Measurements from ENCODE around the gene UBE2L3. TPM values are rescaled to one million over a fixed set of nuclear protein-coding genes. Genes with fewer than 3 reads are reported as not detected.
"Not testable (repeated sequence)": the region's sequence is repeated elsewhere in the genome, so short reads cannot be mapped to it uniquely, and the experiment has no call there.

The UBE2L3 gene
- polyA plus RNA-seq, 1 donor = 54.9 TPM

GRCh38 chr22:21636629-21637218 is 69.2 kb downstream of the UBE2L3 start:
- Histone ChIP-seq H3K27me3 (ENCODE audit: control insufficient read depth, insufficient read depth, low read length) (no peaks in the 10 kb centered on the region), H3K36me3 (ENCODE audit: control insufficient read depth, insufficient read depth, low read length) (no peaks in the 10 kb centered on the region), H3K4me3 (ENCODE audit: low read length) (no peak overlapping the region), H3K4me1 (ENCODE audit: control insufficient read depth, insufficient read depth, low read length) (peaks cover 14% of the 10 kb centered on the region), H3K9me3 (ENCODE audit: control insufficient read depth, low read depth, low read length) (peaks cover 4% of the 10 kb centered on the region), H3K27ac (ENCODE audit: low read length) (no peak overlapping the region)
- 80% methylated on average over 2 of the region's 17 CpGs for WGBS (ENCODE audit: insufficient coverage, low lambda C conversion rate)
- DNase-seq = no peak

- H3K27me3 ChIP-seq (ENCODE audit: control insufficient read depth, insufficient read depth, low read length); DNase-seq; H3K4me3 ChIP-seq (ENCODE audit: low read length); H3K27ac ChIP-seq (ENCODE audit: low read length); H3K9me3 ChIP-seq (ENCODE audit: control insufficient read depth, low read depth, low read length); H3K36me3 ChIP-seq (ENCODE audit: control insufficient read depth, insufficient read depth, low read length): not testable (repeated sequence)
- peaks cover 14% of the 10 kb centered on the region for H3K4me1 ChIP-seq (ENCODE audit: control insufficient read depth, insufficient read depth, low read length)
- WGBS (ENCODE audit: insufficient coverage, low lambda C conversion rate) = no CpG with 5 or more reads among the region's 2 CpGs
These were observed 69.9 kb downstream of the UBE2L3 start for GRCh38 chr22:21637450-21637849.

GRCh38 chr22:21639359-21639758 is 71.8 kb downstream of the UBE2L3 start:
- Histone ChIP-seq H3K4me1 (ENCODE audit: control insufficient read depth, insufficient read depth, low read length) (peaks cover 16% of the 10 kb centered on the region), H3K27me3 (ENCODE audit: control insufficient read depth, insufficient read depth, low read length) (no peaks in the 10 kb centered on the region), H3K4me3 (ENCODE audit: low read length) (no peak overlapping the region), H3K9me3 (ENCODE audit: control insufficient read depth, low read depth, low read length) (no peaks in the 10 kb centered on the region), H3K27ac (ENCODE audit: low read length) (no peak overlapping the region), H3K36me3 (ENCODE audit: control insufficient read depth, insufficient read depth, low read length) (peaks cover 3% of the 10 kb centered on the region)
- WGBS (ENCODE audit: insufficient coverage, low lambda C conversion rate) = no CpG with 5 or more reads among the region's 4 CpGs
- DNase-seq = no peak

GRCh38 chr22:21640810-21641209 is 73.3 kb downstream of the UBE2L3 start:
- WGBS (ENCODE audit: insufficient coverage, low lambda C conversion rate) = 100% methylated on average over 1 of the region's 5 CpGs
- Histone ChIP-seq H3K27ac (ENCODE audit: low read length) (peak overlapping the region; percentile 72), H3K4me3 (ENCODE audit: low read length) (no peak overlapping the region), H3K4me1 (ENCODE audit: control insufficient read depth, insufficient read depth, low read length) (peaks cover 16% of the 10 kb centered on the region), H3K9me3 (ENCODE audit: control insufficient read depth, low read depth, low read length) (no peaks in the 10 kb centered on the region), H3K36me3 (ENCODE audit: control insufficient read depth, insufficient read depth, low read length) (peaks cover 6% of the 10 kb centered on the region), H3K27me3 (ENCODE audit: control insufficient read depth, insufficient read depth, low read length) (no peaks in the 10 kb centered on the region)
- DNase-seq = no peak

- peak overlapping the region; percentile 53 for H3K4me3 ChIP-seq (ENCODE audit: low read length)
- no peaks in the 10 kb centered on the region for H3K27me3 ChIP-seq (ENCODE audit: control insufficient read depth, insufficient read depth, low read length)
- no peak for DNase-seq
- peaks cover 16% of the 10 kb centered on the region for H3K4me1 ChIP-seq (ENCODE audit: control insufficient read depth, insufficient read depth, low read length)
- peaks cover 10% of the 10 kb centered on the region for H3K36me3 ChIP-seq (ENCODE audit: control insufficient read depth, insufficient read depth, low read length)
- WGBS (ENCODE audit: insufficient coverage, low lambda C conversion rate) = no CpG with 5 or more reads among the region's 9 CpGs
- no peaks in the 10 kb centered on the region for H3K9me3 ChIP-seq (ENCODE audit: control insufficient read depth, low read depth, low read length)
- H3K27ac ChIP-seq (ENCODE audit: low read length) = peak overlapping the region; percentile 72
These were observed 73.9 kb downstream of the UBE2L3 start for GRCh38 chr22:21641417-21641788.

GRCh38 chr22:21641789-21642583 is 74.5 kb downstream of the UBE2L3 start, which contains the start of gene SDF2L1:
Gene SDF2L1, plus strand, starts transcription at chr22:21642302. Its CDS starts 35 bp downstream, at chr22:21642337.
- no peaks in the 10 kb centered on the region for H3K27me3 ChIP-seq (ENCODE audit: control insufficient read depth, insufficient read depth, low read length)
- H3K27ac ChIP-seq (ENCODE audit: low read length) = peak within 1 kb of the TSS; percentile 72
- H3K4me3 ChIP-seq (ENCODE audit: low read length) = peak within 1 kb of the TSS; percentile 79
- peaks cover 16% of the 10 kb centered on the region for H3K4me1 ChIP-seq (ENCODE audit: control insufficient read depth, insufficient read depth, low read length)
- H3K36me3 ChIP-seq (ENCODE audit: control insufficient read depth, insufficient read depth, low read length) = peaks cover 12% of the 10 kb centered on the region
- DNase-seq = peak; percentile 98 to 100
- no peaks in the 10 kb centered on the region for H3K9me3 ChIP-seq (ENCODE audit: control insufficient read depth, low read depth, low read length)
- WGBS (ENCODE audit: insufficient coverage, low lambda C conversion rate) = no CpG with 5 or more reads among the region's 76 CpGs

- peak in 1 of 2 donors; percentile 70 for DNase-seq
- no peaks in the 10 kb centered on the region for H3K27me3 ChIP-seq (ENCODE audit: control insufficient read depth, insufficient read depth, low read length)
- peak overlapping the region; percentile 79 for H3K4me3 ChIP-seq (ENCODE audit: low read length)
- peaks cover 16% of the 10 kb centered on the region for H3K4me1 ChIP-seq (ENCODE audit: control insufficient read depth, insufficient read depth, low read length)
- peak overlapping the region; percentile 59 for H3K27ac ChIP-seq (ENCODE audit: low read length)
- H3K9me3 ChIP-seq (ENCODE audit: control insufficient read depth, low read depth, low read length) = no peaks in the 10 kb centered on the region
- no CpG with 5 or more reads among the region's 56 CpGs for WGBS (ENCODE audit: insufficient coverage, low lambda C conversion rate)
- H3K36me3 ChIP-seq (ENCODE audit: control insufficient read depth, insufficient read depth, low read length) = peaks cover 12% of the 10 kb centered on the region
These were observed 75.3 kb downstream of the UBE2L3 start for GRCh38 chr22:21642584-21643448.

GRCh38 chr22:21643533-21644357 is 76.2 kb downstream of the UBE2L3 start:
- H3K27ac ChIP-seq (ENCODE audit: low read length) = no peak overlapping the region
- peaks cover 16% of the 10 kb centered on the region for H3K4me1 ChIP-seq (ENCODE audit: control insufficient read depth, insufficient read depth, low read length)
- peak overlapping the region; percentile 79 for H3K4me3 ChIP-seq (ENCODE audit: low read length)
- H3K36me3 ChIP-seq (ENCODE audit: control insufficient read depth, insufficient read depth, low read length) = peaks cover 13% of the 10 kb centered on the region
- H3K27me3 ChIP-seq (ENCODE audit: control insufficient read depth, insufficient read depth, low read length) = no peaks in the 10 kb centered on the region
- DNase-seq = no peak
- WGBS (ENCODE audit: insufficient coverage, low lambda C conversion rate) = 100% methylated on average over 1 of the region's 22 CpGs
- no peaks in the 10 kb centered on the region for H3K9me3 ChIP-seq (ENCODE audit: control insufficient read depth, low read depth, low read length)

- H3K36me3 ChIP-seq (ENCODE audit: control insufficient read depth, insufficient read depth, low read length) = peaks cover 21% of the 10 kb centered on the region
- DNase-seq; H3K27ac ChIP-seq (ENCODE audit: low read length); H3K4me3 ChIP-seq (ENCODE audit: low read length); H3K9me3 ChIP-seq (ENCODE audit: control insufficient read depth, low read depth, low read length); H3K27me3 ChIP-seq (ENCODE audit: control insufficient read depth, insufficient read depth, low read length): not testable (repeated sequence)
- H3K4me1 ChIP-seq (ENCODE audit: control insufficient read depth, insufficient read depth, low read length) = peaks cover 14% of the 10 kb centered on the region
- no CpG with 5 or more reads among the region's 6 CpGs for WGBS (ENCODE audit: insufficient coverage, low lambda C conversion rate)
These were observed 78.0 kb downstream of the UBE2L3 start for GRCh38 chr22:21645513-21645912.

Data from large intestine (tissue), 3 donors.